ENCODE measurements around the gene CDK8.

CDK8 gene

GRCh38 chr13:26401578-26402021 lies 147.7 kb downstream of the CDK8 start:
- H3K79me2 ChIP-seq (ENCODE audit: control insufficient read depth, low read length), result no peaks in the 10 kb centered on the region
- no peaks in the 10 kb centered on the region for H3K9me2 ChIP-seq (replicated peaks; ENCODE audit: control insufficient read depth, low read length)
- H3F3A ChIP-seq (ENCODE audit: control insufficient read depth, insufficient read depth), result no peaks in the 10 kb centered on the region
- H3K4me2 ChIP-seq (ENCODE audit: low read length), result no peak overlapping the region
- H3K4me3 ChIP-seq (ENCODE audit: low read length), result no peak overlapping the region
- H3K27me3 ChIP-seq (ENCODE audit: control insufficient read depth, low read length), result no peaks in the 10 kb centered on the region
- H3K4me1 ChIP-seq (ENCODE audit: control insufficient read depth, low read length), result no peaks in the 10 kb centered on the region
- H3K27ac ChIP-seq (ENCODE audit: low read depth, low read length), result no peak overlapping the region
- H3K36me3 ChIP-seq (ENCODE audit: control insufficient read depth, low read length), result peaks cover 20% of the 10 kb centered on the region
- no peaks in the 10 kb centered on the region for H4K20me1 ChIP-seq (ENCODE audit: control insufficient read depth, insufficient read depth, low read depth, low read length)
- TF ChIP-seq, protein P1, sequence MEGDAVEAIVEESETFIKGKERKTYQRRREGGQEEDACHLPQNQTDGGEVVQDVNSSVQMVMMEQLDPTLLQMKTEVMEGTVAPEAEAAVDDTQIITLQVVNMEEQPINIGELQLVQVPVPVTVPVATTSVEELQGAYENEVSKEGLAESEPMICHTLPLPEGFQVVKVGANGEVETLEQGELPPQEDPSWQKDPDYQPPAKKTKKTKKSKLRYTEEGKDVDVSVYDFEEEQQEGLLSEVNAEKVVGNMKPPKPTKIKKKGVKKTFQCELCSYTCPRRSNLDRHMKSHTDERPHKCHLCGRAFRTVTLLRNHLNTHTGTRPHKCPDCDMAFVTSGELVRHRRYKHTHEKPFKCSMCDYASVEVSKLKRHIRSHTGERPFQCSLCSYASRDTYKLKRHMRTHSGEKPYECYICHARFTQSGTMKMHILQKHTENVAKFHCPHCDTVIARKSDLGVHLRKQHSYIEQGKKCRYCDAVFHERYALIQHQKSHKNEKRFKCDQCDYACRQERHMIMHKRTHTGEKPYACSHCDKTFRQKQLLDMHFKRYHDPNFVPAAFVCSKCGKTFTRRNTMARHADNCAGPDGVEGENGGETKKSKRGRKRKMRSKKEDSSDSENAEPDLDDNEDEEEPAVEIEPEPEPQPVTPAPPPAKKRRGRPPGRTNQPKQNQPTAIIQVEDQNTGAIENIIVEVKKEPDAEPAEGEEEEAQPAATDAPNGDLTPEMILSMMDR (IDR thresholded peaks at IDR 0.05; ENCODE audit: low read depth, low read length, poor library complexity, severe bottlenecking), result no peak
- TF ChIP-seq EZH2phosphoT487 (IDR thresholded peaks at IDR 0.05; ENCODE audit: borderline replicate concordance, low read length), result no peak
- H3K9me3 ChIP-seq (ENCODE audit: control insufficient read depth, insufficient read depth, low read length), result no peaks in the 10 kb centered on the region

DNA sequence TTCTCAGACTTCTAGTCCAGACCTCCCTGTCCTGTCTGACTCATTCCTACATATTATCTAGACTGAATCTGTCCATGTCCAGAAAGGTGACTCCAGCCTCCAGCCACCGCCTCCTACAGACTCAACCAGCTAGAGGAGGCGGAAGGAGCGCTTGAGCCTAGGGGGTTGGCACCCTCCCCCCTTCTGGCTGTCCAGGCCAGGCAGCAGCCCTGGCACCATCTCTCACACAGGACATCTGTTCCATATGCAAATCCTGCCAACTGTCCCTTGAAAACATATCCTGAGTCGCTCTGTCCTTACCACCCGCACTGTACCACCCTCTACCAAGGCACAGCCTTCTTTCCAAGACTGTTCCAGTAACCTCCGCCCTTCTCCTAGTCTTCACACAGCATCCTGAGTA lies 152.9 kb downstream of the CDK8 start:
- H3K27me3 ChIP-seq (ENCODE audit: control insufficient read depth, low read length), result no peaks in the 10 kb centered on the region
- H3K79me2 ChIP-seq (ENCODE audit: control insufficient read depth, low read length), result no peaks in the 10 kb centered on the region
- H3F3A ChIP-seq (ENCODE audit: control insufficient read depth, insufficient read depth), result no peaks in the 10 kb centered on the region
- H3K4me3 ChIP-seq (ENCODE audit: low read length), result no peak overlapping the region
- TF ChIP-seq EZH2phosphoT487 (IDR thresholded peaks at IDR 0.05; ENCODE audit: borderline replicate concordance, low read length), result no peak
- TF ChIP-seq, protein P1 (IDR thresholded peaks at IDR 0.05; ENCODE audit: low read depth, low read length, poor library complexity, severe bottlenecking), result no peak
- H3K27ac ChIP-seq (ENCODE audit: low read depth, low read length), result no peak overlapping the region
- H3K4me1 ChIP-seq (ENCODE audit: control insufficient read depth, low read length), result no peaks in the 10 kb centered on the region
- H3K9me3 ChIP-seq (ENCODE audit: control insufficient read depth, insufficient read depth, low read length), result no peaks in the 10 kb centered on the region
- no peaks in the 10 kb centered on the region for H3K9me2 ChIP-seq (replicated peaks; ENCODE audit: control insufficient read depth, low read length)
- no peaks in the 10 kb centered on the region for H4K20me1 ChIP-seq (ENCODE audit: control insufficient read depth, insufficient read depth, low read depth, low read length)
- H3K36me3 ChIP-seq (ENCODE audit: control insufficient read depth, low read length), result peaks cover 12% of the 10 kb centered on the region
- H3K4me2 ChIP-seq (ENCODE audit: low read length), result no peak overlapping the region

GRCh38 chr13:26411206-26411605 lies 157.3 kb downstream of the CDK8 start:
- H3K79me2 ChIP-seq (ENCODE audit: control insufficient read depth, low read length), result no peaks in the 10 kb centered on the region
- no peaks in the 10 kb centered on the region for H4K20me1 ChIP-seq (ENCODE audit: control insufficient read depth, insufficient read depth, low read depth, low read length)
- no peaks in the 10 kb centered on the region for H3K36me3 ChIP-seq (ENCODE audit: control insufficient read depth, low read length)
- H3K27me3 ChIP-seq (ENCODE audit: control insufficient read depth, low read length), result no peaks in the 10 kb centered on the region
- no peaks in the 10 kb centered on the region for H3F3A ChIP-seq (ENCODE audit: control insufficient read depth, insufficient read depth)
- H3K4me2 ChIP-seq (ENCODE audit: low read length), result no peak overlapping the region
- H3K9me2 ChIP-seq (replicated peaks; ENCODE audit: control insufficient read depth, low read length), result no peaks in the 10 kb centered on the region
- no peaks in the 10 kb centered on the region for H3K9me3 ChIP-seq (ENCODE audit: control insufficient read depth, insufficient read depth, low read length)
- no peak for TF ChIP-seq EZH2phosphoT487 (IDR thresholded peaks at IDR 0.05; ENCODE audit: borderline replicate concordance, low read length)
- TF ChIP-seq, protein P1 (IDR thresholded peaks at IDR 0.05; ENCODE audit: low read depth, low read length, poor library complexity, severe bottlenecking), result no peak
- no peak overlapping the region for H3K4me3 ChIP-seq (ENCODE audit: low read length)
- H3K27ac ChIP-seq (ENCODE audit: low read depth, low read length), result no peak overlapping the region
- H3K4me1 ChIP-seq (ENCODE audit: control insufficient read depth, low read length), result no peaks in the 10 kb centered on the region
